OCI-M2 (cell line): ENCODE measurements around the gene CACUL1.
"Not testable (repeated sequence)": the region's sequence is repeated elsewhere in the genome, so short reads cannot be mapped to it uniquely, and the experiment has no call there.

ENCODE experiments used
- DNase-seq: peaks from one replicate; lab custom pipeline; 2025; ENCODE audit not compliant: unreplicated experiment; lab: John Stamatoyannopoulos, UW

CACUL1 gene

GRCh38 chr10:118769898-118770600 is 15.3 kb upstream of the CACUL1 start:
- no peak for DNase-seq

DNA sequence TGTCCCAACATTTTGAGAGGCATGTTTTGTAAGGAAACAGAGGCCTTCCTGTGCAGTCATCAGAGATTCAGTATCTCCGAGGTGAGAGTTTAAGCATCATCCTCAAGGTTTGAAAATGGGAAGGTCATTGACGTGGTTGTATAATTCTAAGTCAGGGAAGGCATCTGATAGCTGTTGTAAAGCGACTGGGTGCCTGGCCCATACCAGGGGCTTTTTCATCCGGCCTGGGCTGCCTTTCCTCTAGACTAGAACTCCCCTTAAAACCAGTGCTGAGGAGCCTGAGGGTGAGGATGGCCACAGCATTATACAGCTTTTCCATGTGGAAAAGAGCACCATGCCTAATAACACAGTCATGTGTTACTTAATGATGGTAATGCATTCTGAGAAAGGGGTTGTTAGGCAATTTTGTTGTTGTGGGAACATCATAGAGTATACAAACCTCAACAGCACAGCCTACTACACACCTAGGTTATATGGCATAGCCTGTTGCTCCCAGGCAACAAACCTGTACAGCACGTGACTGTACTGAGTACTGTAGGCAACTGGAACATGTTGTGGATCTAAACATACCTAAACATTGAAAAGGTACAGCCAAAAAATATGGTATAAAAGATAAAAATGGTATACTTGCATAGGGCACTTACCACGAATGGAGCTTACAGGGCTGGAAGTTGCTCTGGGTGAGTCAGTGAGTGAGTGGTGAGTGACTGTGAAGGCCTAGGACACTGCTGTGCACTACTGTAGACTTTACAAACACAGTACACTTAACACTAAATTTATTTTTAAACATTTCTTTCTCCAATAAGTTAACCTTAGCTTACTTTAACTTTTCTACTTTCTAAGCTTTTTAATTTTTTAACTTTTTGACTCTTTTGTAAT is 13.5 kb upstream of the CACUL1 start:
- no peak for DNase-seq

DNA sequence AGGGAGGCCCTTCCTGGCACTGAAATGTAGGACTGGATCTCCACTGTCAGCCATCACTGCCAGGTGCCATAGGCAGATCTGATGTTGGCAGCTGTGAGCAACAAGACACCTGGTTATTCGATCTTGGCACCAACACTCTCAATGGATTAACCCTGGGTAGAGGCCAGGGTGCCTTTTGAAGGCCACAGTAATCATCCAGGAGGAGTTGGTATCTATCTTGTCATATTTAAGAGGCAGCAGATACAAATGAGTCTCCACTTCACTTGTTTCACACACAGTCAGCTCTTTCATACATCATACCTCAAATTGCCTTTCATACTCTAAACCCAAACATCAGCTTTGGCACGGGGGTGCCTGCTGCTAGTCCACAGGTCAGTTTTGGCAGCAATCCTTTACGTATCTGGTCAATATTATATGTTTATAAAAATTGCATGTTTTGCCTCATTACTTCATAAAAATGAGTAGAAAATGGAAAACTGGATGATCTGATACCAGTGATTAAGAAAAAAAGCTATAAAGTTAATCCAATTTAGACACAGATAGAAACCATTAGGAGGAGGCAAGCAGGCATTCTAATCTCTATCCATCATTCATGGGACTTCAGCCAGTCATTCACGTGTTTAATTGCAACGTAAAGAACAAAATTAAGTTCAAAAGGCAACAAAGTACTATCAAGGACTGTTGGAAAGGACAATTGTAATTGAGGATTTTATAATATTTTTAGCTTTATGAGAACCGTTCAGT is 12.7 kb upstream of the CACUL1 start:
- no peak for DNase-seq

DNA sequence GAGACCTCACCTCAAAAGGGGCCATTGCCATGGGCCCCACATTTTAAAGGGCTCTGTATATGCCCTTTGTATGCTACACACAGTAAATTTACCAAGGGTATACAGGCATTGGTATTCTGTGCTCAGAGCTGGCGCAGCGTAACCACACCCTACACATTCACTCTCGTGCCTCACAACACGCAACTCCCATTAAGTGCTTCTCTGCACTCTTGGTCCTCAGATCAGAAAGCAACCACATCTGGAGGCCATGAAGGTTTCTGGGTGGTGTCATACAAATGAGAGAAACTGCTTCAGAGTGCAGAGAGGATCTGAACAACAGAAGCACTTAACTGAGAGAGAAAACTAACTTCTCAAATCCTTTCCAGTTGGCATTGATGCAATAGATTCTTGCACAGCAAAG is 9.4 kb upstream of the CACUL1 start:
- no peak for DNase-seq

DNA sequence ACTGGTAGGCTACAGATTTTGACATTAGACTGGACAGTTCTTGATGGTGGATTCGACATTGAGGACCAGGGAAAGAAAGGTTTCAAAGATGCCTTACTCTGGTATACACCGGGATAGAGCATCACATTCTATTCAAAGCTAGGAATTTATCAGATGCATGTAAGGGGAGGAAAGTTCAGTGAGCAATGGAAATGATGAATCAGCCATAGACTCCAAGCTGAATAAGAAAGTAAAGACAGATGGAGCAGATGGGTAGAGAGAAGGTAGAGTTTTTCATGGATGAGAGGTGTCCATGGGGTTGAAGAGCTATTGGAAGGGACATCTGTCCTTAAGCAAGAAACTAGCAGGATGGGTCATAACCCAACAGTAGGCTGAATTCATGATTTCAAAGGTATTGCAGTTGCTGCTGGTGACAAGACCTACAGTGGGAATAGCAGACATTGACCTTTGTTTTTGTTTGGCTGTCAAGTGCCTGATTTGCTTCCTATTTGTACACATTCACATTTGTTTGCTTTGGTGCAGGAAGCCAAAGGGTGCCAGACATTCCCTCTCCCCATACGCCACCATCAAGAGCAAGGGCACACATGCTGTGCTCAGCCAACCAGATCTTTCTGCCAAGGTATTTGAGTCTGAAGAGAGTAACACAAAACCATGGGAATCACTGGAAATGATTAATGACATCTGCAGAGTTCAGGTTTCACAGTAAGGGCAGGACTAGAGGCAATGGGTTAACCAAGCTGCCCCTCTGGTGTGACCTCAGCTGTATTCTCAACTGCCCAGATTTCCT is 8.6 kb upstream of the CACUL1 start:
- DNase-seq: no peak

GRCh38 chr10:118760265-118760664 is 5.5 kb upstream of the CACUL1 start:
- DNase-seq: no peak

- DNase-seq: no peak
Observed at GRCh38 chr10:118758449-118758848, 3.7 kb upstream of the CACUL1 start.

- DNase-seq: no peak
Observed at GRCh38 chr10:118754229-118754555, 578 bp downstream of the CACUL1 start.

DNA sequence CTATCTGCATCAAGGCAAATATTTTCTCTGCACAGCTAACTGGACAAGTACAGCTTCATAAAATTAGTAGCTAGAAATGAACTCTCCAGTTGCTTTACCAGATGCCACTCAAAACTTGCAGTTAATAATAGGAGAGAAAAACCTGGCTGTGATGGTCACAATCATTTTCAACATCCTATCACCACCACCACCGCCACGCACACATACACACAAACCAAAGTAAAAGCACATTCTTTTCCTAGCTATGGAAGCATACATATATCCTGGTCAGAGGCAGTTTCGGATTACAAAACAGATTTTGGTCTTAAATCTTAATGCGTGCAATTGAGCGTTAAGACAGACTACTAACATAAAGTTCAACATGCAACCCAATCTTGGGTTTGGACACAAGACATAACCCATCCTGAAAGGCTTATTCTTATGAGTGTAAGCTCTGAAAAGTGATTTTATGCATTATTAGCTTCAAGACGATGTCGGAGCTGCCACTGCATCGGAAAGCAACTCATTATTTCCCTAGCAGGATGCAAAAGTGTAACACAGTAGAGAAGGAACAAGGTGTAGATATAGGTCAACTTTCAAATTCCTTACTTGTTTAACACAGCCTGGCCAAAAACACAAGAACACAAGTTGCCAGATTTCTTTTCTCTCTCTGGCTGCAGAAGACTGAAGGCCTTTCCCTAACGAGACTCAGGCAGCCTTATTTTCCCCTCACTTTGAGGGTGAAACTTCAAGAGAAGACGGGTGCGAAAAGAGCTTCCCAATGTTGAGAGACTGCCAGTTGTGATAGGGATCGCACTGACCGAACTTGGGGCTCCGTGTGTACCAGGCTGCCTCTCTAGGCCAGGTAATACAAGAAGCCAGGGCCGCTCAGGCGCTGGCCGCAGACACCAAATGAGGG is 1.2 kb downstream of the CACUL1 start:
- no peak for DNase-seq

- DNase-seq: no peak
Observed at GRCh38 chr10:118752409-118752808, 2.4 kb downstream of the CACUL1 start.

DNA sequence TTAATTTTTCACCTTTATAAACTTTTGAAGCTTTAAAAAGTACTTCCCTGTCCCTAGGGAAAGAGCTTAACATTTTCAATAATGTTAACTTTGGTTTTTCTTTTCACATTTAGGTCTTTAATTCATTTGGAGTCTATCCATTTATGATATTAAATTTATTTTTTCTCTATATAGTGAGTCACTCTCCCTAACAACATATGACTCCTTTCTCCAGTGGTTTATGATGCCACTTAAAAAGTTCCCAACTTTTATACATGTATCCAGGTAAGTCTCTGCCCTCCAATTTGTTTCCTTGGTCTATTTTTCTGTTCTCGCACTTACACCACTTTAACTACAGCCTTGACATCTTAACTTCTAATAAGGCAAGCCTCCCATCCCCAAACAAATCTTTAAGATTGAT is 3.5 kb downstream of the CACUL1 start:
- DNase-seq: no peak

DNA sequence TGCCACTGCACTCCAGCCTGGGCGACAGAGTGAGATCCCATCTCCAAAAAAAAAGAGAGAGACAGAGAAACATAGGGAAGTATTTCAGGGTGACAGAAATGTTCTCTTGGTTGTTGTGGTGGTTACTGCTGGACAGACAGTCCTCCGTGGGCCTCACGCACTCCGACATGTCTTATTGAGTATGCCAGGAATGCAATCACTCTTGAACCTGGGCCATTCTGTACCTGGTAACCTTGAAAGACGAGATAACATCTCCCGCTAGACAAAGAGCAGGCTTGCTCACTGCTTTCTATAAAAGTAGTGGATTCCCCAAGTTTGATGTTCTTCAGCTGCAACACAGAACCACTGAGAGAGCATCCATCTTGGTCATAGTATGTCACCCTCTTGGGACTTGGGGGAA is 6.7 kb downstream of the CACUL1 start:
- DNase-seq: no peak

DNA sequence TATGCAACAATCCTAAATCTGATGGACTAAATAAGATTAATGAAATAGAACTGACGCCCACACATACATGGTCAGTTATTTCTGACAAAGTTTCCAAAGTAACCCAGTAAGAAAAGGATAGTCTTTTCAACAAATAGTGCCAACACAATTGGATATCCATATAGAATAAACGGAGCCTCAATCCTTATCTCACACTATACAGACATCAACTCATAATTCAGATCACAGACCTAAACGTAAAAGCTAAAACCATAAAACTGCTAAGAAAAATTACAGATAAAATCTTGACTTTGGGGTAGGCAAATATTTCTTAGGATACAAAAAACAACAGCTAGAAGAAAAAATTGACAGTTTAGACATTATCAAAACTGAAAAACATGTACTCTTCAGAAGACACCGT is 8.5 kb downstream of the CACUL1 start:
- DNase-seq: no peak

DNA sequence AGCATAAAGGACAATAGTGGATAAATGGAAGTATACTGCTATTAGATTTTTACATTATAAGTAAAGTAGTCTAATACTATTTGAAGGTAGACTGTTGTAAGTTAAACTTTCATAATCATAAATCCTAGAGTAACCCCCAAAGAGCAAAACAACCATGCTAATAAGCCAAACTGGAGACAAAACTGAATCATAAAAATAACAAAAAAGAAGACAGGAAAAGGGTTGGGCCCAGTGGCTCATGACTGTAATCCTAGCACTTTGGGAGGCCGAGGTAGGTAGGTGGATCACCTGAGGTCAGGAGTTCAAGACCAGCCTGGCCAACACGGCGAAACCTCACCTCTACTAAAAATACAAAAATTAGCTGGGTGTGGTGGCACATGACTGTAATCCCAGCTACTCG is 9.7 kb downstream of the CACUL1 start:
- DNase-seq: no peak

- DNase-seq: not testable (repeated sequence)
Observed at GRCh38 chr10:118744346-118744918, 10.3 kb downstream of the CACUL1 start.

- DNase-seq: no peak
Observed at GRCh38 chr10:118742782-118743181, 12.0 kb downstream of the CACUL1 start.

DNA sequence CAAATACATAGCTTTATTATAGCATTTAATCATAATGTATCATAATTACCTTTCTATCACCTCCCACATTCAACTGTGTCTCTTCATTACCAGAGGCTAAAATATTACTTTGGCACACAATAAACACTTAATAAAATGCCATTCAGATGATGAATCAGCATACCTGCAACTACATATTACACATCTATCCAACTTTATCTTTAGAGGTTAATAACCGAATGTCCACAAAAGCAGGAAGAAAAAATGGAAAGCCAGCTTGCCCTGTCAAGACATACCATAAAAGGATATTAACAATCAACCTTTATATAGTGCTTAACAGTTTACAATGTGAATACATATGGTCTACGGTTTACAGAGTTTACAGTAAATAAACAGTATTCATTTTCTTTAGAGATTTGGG is 12.7 kb downstream of the CACUL1 start:
- DNase-seq: no peak

DNA sequence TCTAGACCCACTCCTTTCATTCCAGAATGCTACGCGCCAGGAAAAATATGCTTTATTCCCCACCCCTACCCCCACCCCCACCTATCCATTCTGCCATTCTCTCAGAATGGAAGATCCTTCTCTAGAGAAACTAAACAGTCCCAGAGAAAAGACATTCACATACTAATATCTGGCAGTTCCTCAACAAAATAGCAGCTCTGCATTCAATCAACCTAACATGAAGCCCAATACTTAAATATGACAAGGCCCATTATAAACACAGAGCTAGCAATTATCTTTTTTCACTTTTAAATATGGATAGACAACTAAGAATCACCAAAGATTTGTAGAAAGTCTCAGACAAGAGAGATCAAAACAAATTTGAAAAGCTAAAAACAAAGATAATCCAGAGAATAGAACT is 16.4 kb downstream of the CACUL1 start:
- DNase-seq: no peak

DNA sequence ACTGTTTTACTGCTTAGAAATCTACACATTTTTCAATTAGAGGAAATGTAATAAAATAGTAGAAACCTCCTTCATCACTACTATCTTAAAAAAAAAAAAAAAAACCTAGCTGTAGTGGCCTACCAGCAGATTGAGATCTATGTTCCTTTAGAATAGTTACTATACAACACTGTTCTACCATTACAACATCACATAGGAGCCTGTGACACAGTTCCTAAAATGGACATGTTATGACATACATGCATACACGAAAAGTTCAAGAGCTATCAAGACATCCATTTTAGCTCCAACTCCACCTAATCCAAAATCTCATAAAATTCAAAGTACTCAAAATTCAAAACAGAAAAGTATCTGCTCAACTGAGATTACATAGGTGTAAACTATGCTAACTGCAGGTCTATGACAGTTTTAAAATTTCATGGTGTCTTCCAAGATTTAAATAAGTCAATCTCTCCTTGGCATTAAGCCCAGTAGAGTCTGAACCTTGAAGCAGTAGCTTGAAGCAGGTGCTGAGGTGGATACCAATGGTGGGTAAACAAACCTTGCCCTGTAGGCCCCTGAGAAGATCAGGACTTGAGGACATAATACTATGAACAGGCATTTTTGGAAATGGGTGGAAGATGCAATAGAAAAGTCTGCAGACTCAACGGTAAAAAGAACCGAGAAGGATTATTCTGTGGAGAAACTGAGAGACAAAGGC is 17.0 kb downstream of the CACUL1 start:
- DNase-seq: no peak
